Activated CD4-positive, alpha-beta T cell treated with anti-CD3 and anti-CD28 coated beads, Interleukin-10, Interleukin-2, amounts not matched to agents 100 ng/mL and 50 ng/mL, durations not matched to agents 16 hours and 8 hours (primary cell): ENCODE measurements around the gene DHFR.
"Not testable (repeated sequence)": the region's sequence is repeated elsewhere in the genome, so short reads cannot be mapped to it uniquely, and the experiment has no call there.

Experiments used
- DNase-seq: peaks from one replicate; pipeline ENCODE4 v3.0.0-alpha.2; 2020

DHFR gene

GRCh38 chr5:80654391-80655230, at the start of gene DHFR, which contains the start of gene MSH3:
Gene DHFR, minus strand, starts transcription at chr5:80654983. Its CDS starts 494 bp downstream, at chr5:80654489.
Gene MSH3, plus strand, starts transcription at chr5:80654652. Its CDS starts 76 bp downstream, at chr5:80654728.
- peak; percentile 95 for DNase-seq

GRCh38 chr5:80704221-80704620, 49.4 kb upstream of the DHFR start:
- no peak for DNase-seq

DNA sequence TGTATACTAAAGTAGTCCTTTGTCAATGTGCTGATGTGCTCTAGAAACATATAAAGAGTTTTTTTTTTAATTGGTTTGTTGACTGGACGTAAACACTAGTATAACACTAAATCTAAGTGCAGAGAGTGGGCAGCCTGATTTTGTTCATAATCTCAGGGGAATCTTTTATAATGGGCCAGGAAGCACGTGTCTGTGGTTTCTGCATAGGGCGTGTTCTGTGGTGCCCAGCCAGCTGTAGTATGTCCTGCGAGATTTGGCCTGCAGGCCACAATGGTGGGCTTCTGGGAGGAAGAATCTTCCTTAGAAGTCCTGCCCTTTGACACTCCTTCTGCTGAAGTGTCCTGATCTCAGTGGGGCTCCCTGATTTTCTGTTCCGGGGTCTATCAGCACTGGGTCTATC, 49.0 kb upstream of the DHFR start:
- DNase-seq = no peak

GRCh38 chr5:80703291-80703690, 48.5 kb upstream of the DHFR start:
- DNase-seq = no peak

DNA sequence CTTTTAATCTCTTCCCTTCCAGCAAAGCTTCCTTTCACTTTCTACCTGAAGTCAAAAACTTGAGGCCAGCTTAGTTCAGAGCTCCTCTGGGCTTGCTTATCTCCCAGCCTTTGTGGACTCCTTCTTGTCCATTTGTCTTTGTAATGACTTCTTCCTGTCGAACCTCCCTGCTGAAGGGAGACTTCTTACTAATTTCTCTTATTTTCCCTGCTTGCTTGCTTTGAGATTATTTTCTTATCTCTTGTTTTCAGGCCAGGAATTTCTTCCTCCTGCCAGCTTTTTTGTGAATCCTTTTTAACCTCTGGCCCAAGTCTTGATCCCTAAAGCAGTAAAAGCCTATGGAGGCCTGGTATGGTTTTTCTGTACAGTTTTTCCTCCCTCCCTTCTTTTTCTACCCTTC, 46.8 kb upstream of the DHFR start:
- no peak for DNase-seq

GRCh38 chr5:80698369-80698768, 43.6 kb upstream of the DHFR start:
- no peak for DNase-seq

GRCh38 chr5:80697100-80697499, 42.3 kb upstream of the DHFR start:
- no peak for DNase-seq

GRCh38 chr5:80696450-80696849, 41.7 kb upstream of the DHFR start:
- DNase-seq = no peak

- no peak for DNase-seq
Measured at GRCh38 chr5:80695666-80696065, 40.9 kb upstream of the DHFR start.

DNA sequence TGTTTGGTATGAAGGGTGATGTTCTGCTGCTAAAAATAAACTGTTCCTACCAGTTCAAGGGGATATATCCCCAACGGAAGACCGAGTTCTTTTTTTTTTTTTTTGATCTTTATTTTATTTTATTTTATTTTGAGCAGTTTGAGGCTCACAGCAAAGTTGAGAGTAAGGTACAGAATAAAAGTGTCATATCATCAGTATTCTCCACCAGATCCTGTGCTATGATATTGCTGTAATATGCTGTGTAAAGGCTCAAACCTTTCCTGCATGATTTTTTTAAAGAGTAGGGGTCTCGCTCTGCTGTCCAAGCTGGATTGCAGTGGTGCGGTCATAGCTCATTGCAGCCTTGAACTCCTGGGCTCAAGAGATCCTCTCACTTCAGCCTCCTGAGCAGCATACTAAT, 34.8 kb upstream of the DHFR start:
- DNase-seq = no peak

DNA sequence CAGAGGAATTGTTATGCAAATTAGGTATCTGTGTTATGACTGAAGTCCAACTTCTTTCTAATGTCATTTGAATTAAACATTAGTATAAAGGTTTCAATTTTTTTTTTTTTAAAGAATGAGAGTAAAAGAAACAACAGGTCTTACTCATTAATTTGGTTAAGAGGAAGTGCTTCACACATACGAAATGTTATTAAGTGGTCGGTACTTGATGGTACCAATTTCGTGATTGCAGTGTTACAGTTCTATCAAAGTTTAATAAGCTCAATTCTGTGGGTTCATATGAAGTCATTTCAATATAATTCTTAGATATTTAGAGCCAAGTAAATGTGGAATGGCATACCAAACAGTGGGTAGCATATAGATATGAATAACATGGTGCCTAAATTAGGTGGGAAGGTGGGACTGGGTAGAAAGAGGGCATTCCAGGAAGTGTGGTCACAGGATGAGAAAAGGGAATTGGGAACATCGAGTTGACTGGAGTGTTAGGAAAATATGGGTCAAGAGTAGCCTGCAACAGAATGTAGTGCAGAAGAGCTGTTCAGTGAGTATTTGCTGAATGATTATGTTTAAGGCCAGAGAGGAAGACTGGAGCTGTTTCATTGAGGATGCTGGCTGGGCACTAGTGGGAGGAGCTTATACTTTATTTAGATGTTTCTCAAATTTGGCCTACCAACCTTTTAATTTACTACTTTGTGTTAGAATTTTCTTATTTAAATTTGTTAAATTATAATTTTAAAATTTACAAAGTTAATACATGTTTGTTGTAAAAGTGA, 34.1 kb upstream of the DHFR start:
- no peak for DNase-seq

DNA sequence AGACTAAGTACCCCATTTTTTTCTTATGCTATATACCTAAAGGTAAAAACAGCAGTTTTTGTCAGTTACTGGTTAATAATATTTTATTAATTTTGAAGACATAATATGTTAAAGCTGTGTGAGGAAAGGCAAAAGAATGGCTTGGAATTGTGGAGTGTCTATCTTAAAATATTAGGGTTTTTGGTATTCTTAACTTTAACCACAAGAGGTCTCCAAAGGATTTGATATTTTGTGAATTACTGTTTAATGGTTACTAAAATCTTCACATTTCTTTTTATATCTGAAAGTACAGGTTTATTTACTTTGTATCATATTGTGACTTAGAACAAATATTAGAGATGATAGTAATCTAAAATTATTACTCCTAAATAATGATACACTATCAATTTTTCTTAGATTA, 32.0 kb upstream of the DHFR start:
- peak; percentile 10 for DNase-seq

- no peak for DNase-seq
Measured at GRCh38 chr5:80676706-80677105, 21.9 kb upstream of the DHFR start.

DNA sequence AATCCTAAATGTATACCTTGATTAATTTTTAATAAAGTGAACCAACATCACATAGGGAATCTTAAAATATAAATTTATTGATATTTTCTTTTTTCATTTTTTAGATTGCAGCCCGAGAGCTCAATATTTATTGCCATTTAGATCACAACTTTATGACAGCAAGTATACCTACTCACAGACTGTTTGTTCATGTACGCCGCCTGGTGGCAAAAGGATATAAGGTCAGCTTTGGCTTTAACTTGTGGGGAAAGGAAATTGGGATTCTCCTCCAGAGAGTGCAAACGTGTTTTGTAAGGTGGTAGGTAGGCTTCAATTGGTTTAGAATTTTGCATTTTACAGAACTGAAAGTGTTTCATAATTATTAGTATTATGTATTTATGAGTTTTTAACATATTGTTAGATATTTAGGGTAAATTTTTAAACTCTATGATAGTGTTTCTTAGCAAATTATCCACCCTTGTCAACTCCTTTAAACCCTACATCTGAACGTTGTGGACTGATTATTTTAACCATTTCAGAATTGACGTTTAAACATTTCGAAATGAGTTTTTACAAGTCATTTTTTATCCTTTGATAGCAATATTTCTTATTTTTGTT, 17.5 kb upstream of the DHFR start:
- DNase-seq = peak; percentile 76

- no peak for DNase-seq
Measured at GRCh38 chr5:80668016-80668969, 13.5 kb upstream of the DHFR start.

DNA sequence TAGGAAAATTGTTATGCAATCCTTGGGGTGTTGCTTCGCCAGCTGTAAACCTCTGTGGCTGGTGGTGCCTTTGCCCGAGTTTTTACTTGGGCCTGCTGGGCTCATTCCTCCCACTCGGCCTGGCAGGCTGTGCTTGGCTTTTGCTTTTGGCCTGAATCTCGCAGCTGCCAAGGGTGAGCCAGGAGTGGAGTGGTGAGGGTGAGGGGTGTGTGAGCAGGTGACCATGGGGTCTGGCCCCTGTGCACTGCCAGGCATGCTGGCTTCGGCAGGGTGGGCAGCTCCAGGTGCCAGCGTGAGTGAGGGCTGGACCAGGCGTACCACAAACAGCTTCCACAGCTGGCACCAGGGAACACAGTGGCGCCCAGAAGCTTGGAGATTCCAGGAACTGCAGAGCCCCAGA, 12.6 kb upstream of the DHFR start:
- DNase-seq = no peak

DNA sequence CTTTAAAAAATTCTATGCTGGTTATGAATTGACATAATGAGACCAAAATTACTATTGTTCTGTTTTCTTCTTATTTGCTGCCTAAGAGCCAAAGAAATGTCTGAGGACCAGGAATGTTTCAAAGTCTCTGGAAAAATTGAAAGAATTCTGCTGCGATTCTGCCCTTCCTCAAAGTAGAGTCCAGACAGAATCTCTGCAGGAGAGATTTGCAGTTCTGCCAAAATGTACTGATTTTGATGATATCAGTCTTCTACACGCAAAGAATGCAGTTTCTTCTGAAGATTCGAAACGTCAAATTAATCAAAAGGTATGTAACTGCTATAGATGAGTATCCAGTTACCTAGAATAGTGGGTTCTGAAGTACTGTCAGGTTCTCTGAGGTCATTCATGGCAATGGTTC, 10.3 kb upstream of the DHFR start:
- no peak for DNase-seq

DNA sequence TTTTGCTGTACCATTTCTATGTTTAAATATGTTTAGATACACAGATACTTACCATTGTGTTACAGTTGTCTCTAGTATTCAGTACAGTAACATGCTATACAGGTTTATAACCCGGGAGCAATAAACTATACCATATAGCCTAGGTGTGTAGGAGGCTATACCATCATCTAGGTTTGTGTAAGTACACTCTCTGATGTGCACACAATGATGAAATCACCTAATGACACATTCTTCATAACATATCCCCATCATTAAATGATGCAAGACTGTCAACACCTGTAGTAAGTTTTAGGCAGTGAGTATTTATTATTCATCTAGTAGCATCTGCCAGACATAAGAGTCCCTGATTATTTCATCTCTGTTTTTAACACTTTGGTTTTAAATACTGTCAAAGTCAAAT, 7.3 kb upstream of the DHFR start:
- no peak for DNase-seq

DNA sequence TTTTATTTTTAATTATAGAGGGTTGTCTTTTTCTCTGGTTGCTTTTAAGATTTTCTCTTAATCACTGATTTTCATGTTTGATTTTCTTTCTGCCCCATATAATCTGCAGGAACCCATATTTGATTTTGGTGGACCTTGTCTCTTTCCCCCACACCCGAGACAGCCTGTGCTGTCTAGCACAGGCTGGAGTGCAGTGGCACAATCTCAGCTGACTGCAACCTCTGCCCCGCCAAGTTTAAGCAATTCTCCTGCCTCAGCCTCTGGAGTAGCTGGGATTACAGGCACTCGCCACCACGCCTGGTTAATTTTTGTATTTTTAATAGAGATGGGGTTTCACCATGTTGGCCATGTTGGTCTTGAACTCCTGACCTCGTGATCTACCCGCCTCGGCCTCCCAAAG, 5.9 kb upstream of the DHFR start:
- not testable (repeated sequence) for DNase-seq

DNA sequence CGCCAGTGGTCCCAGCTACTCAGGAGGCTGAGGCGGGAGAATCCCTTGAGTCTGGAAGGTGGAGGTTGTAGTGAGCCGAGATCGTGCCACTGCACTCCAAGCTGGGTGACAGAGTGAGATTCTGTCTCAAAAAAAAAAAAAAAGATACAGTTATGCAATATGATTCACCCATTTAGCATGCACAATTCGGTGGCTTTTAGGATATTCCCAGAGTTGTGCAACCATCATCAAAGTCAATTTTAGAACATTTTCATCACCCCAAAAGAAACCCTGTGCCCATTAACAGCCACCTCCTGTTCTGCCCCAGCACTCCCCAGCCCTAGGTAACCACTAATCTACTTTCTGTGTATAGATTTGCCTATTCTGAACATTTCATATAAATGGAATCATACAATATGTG, 4.3 kb upstream of the DHFR start:
- no peak for DNase-seq

- DNase-seq = no peak
Measured at GRCh38 chr5:80656425-80656824, 1.6 kb upstream of the DHFR start.

- DNase-seq = peak; percentile 17
Measured at GRCh38 chr5:80655231-80655774, 520 bp upstream of the DHFR start.
